ENCODE data around the gene ALDH8A1.

- TF ChIP-seq EP300 (IDR thresholded peaks at IDR 0.05; ENCODE audit: borderline replicate concordance) = peak; percentile 27; the same call in 1 of the 2 replicates
- no peak for TF ChIP-seq TAF1 (IDR thresholded peaks at IDR 0.05; ENCODE audit: low read depth)
- no peak for TF ChIP-seq RAD21 (IDR thresholded peaks at IDR 0.05; ENCODE audit: low read depth)
- no peak for TF ChIP-seq ZBTB7A (IDR thresholded peaks at IDR 0.05; ENCODE audit: low read depth)
- no peak for TF ChIP-seq YY1 (IDR thresholded peaks at IDR 0.05; ENCODE audit: low read depth)
Measured at GRCh38 chr6:134908906-134909516, 40.9 kb downstream of the ALDH8A1 start.
